Thoracic aorta (tissue), 2 donors: Measurements from ENCODE around the gene TTC22. TPM values are rescaled to one million over a fixed set of nuclear protein-coding genes. Genes with fewer than 3 reads are reported as not detected.

Experiments
- ATAC-seq: fragments of 150-250 bp; one replicate; pipeline ENCODE4 v1.8.0; 2017; ENCODE audit warnings: low read depth; ENCODE audit not compliant: insufficient number of reproducible peaks, low FRiP score
- DNase-seq: peaks from one replicate; pipeline ENCODE4 v3.0.0-alpha.2; 2020; ENCODE audit warnings: low spot score
- H3K27ac ChIP-seq, 2 donors: fragments of 200-600 bp; sonication (generic); 1 replicate in 1 of 2; 2 replicates in 1 of 2; pipeline ENCODE4 v1.5.1; 2016; ENCODE audit warnings: mild to moderate bottlenecking in 2 of 2, moderate library complexity in 2 of 2
- H3K27me3 ChIP-seq: fragments of 200-600 bp; sonication (generic); replicated peaks from 2 replicates; pipeline ENCODE4 v1.6.0; 2016; ENCODE audit warnings: mild to moderate bottlenecking; ENCODE audit not compliant: insufficient read depth
- H3K36me3 ChIP-seq: fragments of 200-600 bp; sonication (generic); one replicate; pipeline ENCODE4 v1.5.1; 2016
- H3K4me1 ChIP-seq, 2 donors: fragments of 200-600 bp; sonication (generic); 1 replicate in 1 of 2; 2 replicates in 1 of 2; pipeline versions ENCODE4 v1.5.1 to v1.6.0; 2016; ENCODE audit warnings: low read depth in 2 of 2, mild to moderate bottlenecking in 1 of 2; ENCODE audit not compliant: control insufficient read depth in 1 of 2
- H3K4me3 ChIP-seq: fragments of 200-600 bp; sonication (generic); 2 replicates; pipeline ENCODE4 v1.5.1; 2016; ENCODE audit warnings: mild to moderate bottlenecking
- H3K9me3 ChIP-seq: fragments of 200-600 bp; sonication (generic); 2 replicates; pipeline ENCODE4 v1.5.1; 2016
- total RNA-seq, 2 donors: library from RNA; depleted of rRNA; stranded (reverse); fragments of >200 nt; gene quantifications; one replicate each; pipeline versions ENCODE4 v1.1.0 to v1.2.3, GENCODE V29; 2016
- TF ChIP-seq, protein P1 (sequence below): fragments of 200-600 bp; sonication (generic); IDR thresholded peaks from one replicate; pipeline ENCODE4 v1.5.1; 2019; ENCODE audit warnings: antibody characterized with exemption

The TTC22 gene
- total RNA-seq, 2 donors from 2014 or later: 0.63 TPM; not detected in 1

DNA sequence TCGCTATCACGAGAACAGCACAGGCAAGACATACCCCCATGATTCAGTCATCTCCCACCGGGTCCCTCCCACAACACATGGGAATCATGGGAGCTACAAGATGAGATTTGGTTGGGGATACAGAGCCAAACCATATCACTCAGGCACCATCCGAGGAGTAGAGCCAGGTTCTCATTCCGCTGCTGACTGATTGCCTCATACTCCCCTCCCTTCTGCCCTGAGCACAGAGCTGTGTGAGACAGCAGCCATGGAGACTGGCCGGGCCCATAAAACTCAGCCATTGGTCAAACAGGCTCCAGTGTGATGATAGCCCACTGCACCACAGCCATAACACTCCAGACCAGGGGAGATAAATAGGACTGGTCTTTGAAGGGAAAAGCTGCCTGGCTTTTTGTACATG is 62.9 kb downstream of the TTC22 start:
- no peak for DNase-seq
- ATAC-seq: no peak
- Histone ChIP-seq H3K27ac (no peak overlapping the region), H3K36me3 (peaks cover 62% of the 10 kb centered on the region), H3K27me3 (no peaks in the 10 kb centered on the region), H3K4me3 (no peak overlapping the region), H3K9me3 (no peaks in the 10 kb centered on the region), H3K4me1 (peaks cover 0 to 9% of the 10 kb centered on the region in 2 donors)
- TF ChIP-seq, protein P1, sequence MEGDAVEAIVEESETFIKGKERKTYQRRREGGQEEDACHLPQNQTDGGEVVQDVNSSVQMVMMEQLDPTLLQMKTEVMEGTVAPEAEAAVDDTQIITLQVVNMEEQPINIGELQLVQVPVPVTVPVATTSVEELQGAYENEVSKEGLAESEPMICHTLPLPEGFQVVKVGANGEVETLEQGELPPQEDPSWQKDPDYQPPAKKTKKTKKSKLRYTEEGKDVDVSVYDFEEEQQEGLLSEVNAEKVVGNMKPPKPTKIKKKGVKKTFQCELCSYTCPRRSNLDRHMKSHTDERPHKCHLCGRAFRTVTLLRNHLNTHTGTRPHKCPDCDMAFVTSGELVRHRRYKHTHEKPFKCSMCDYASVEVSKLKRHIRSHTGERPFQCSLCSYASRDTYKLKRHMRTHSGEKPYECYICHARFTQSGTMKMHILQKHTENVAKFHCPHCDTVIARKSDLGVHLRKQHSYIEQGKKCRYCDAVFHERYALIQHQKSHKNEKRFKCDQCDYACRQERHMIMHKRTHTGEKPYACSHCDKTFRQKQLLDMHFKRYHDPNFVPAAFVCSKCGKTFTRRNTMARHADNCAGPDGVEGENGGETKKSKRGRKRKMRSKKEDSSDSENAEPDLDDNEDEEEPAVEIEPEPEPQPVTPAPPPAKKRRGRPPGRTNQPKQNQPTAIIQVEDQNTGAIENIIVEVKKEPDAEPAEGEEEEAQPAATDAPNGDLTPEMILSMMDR: no peak

DNA sequence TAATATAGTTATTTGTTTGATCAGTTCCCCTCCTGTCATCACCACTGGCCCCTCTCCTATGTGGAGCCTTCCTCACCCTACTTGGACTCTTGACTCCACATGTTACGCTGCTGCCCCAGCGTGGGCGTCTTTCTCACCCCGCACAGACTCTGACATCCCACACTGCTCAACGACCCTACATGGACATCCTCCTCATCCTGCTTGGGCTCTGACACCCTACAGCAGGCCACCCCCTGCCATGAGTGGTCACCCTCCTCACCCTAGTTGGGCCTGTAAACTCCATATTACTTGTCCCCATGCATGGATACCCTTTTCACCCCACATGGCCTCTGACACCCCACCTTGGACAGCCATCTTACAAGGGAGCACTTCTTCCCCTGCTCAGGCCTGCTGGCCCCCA is 64.4 kb downstream of the TTC22 start:
- TF ChIP-seq, protein P1: no peak
- no peaks in the 10 kb centered on the region for H3K9me3 ChIP-seq
- H3K4me3 ChIP-seq: no peak overlapping the region
- ATAC-seq (no peak), DNase-seq (no peak)
- peaks cover 57% of the 10 kb centered on the region for H3K36me3 ChIP-seq
- no peak overlapping the region for H3K27ac ChIP-seq
- H3K27me3 ChIP-seq: no peaks in the 10 kb centered on the region
- H3K4me1 ChIP-seq: peaks cover 0 to 9% of the 10 kb centered on the region in 2 donors

Other genes with a start within 250 kb of the TTC22 start
- gene FAM151A, start 177.8 kb downstream of the TTC22 start, total RNA-seq: not detected
- gene MROH7, start 159.5 kb downstream of the TTC22 start, total RNA-seq: 10 to 100 TPM; 15.9 to 20.4 TPM
- 10 to 100 TPM; 12.7 to 17.2 TPM for gene TTC4, start 85.5 kb downstream of the TTC22 start, total RNA-seq
- 1 to 10 TPM; 2.8 to 3.1 TPM for gene PARS2, start 36.8 kb downstream of the TTC22 start, total RNA-seq
- 10 to 100 TPM; 32.1 to 56.4 TPM for gene DHCR24, start 85.9 kb upstream of the TTC22 start, total RNA-seq
- 1 to 10 TPM in 1 of 2 donors, not detected in 1; 3.4 TPM for gene TMEM61, start 179.3 kb upstream of the TTC22 start, total RNA-seq
- not detected for gene BSND, start 197.6 kb upstream of the TTC22 start, total RNA-seq
- gene PCSK9, start 238.2 kb upstream of the TTC22 start, total RNA-seq: under 1 TPM; 0.21 to 0.27 TPM